GM13977 (cell line): ENCODE data around the gene SDCBP2.

ENCODE experiments used
- DNase-seq: peaks from one replicate; pipeline ENCODE4 v3.0.0; 2012; ENCODE audit warnings: low spot score
- in situ Hi-C: fragments of 300-500 bp; cut with MboI; formaldehyde crosslinking; loops from one replicate; pipeline ENCODE4 v1.12.0; 2022; ENCODE audit warnings: low sequenced_read_pairs, low pct_unique_long_range_greater_than_20kb, mixed read lengths, inconsistent platforms; ENCODE audit not compliant: unreplicated experiment
- TF ChIP-seq, protein P1 (sequence below): IDR thresholded peaks from 2 replicates; pipeline ENCODE4 v1.5.1; 2012; ENCODE audit warnings: mild to moderate bottlenecking, control low read depth; ENCODE audit not compliant: insufficient read depth; ENCODE audit errors: extremely low read depth, missing control alignments

The SDCBP2 gene, protein sequence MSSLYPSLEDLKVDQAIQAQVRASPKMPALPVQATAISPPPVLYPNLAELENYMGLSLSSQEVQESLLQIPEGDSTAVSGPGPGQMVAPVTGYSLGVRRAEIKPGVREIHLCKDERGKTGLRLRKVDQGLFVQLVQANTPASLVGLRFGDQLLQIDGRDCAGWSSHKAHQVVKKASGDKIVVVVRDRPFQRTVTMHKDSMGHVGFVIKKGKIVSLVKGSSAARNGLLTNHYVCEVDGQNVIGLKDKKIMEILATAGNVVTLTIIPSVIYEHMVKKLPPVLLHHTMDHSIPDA

DNA sequence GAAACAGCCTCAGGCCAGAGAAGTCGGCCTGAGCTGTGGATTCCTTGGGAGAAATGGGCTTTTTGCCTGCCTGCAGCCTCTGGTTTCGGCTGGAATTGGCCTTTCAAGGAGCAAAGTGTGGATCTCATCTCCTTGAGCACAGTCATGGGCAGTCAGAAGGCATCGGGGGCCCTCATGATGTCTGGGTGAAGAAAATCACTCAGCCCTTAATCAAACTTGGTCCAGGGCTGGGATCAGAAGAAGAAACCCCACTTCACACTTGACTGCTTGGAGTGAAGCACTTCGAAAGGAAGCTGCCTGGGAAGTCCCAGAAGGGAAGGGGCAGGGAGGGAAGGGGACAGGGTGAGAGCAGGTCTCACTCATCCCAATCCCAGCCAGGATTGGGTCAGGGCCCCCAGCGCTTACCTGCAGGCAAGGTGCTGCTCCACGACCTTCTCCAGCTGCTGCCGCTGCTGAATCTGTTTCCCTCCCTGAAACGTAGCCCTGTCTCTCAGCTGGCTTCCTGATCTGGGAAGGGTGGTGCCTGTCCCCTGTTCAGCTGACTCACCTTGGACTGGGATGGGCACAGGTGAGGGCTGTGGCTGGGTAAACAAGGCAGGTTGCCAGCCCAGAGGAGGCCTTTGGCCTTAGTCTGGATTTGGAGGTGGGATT lies at the start of gene SDCBP2:
TSS of gene SDCBP2 (minus strand) at position 460 of the 651 bp plus-strand sequence. CDS start 8,723 bp downstream, outside the sequence.
- DNase-seq: no peak
- TF ChIP-seq, protein P1, sequence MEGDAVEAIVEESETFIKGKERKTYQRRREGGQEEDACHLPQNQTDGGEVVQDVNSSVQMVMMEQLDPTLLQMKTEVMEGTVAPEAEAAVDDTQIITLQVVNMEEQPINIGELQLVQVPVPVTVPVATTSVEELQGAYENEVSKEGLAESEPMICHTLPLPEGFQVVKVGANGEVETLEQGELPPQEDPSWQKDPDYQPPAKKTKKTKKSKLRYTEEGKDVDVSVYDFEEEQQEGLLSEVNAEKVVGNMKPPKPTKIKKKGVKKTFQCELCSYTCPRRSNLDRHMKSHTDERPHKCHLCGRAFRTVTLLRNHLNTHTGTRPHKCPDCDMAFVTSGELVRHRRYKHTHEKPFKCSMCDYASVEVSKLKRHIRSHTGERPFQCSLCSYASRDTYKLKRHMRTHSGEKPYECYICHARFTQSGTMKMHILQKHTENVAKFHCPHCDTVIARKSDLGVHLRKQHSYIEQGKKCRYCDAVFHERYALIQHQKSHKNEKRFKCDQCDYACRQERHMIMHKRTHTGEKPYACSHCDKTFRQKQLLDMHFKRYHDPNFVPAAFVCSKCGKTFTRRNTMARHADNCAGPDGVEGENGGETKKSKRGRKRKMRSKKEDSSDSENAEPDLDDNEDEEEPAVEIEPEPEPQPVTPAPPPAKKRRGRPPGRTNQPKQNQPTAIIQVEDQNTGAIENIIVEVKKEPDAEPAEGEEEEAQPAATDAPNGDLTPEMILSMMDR: no peak
- in situ Hi-C loops: no loop called here

DNA sequence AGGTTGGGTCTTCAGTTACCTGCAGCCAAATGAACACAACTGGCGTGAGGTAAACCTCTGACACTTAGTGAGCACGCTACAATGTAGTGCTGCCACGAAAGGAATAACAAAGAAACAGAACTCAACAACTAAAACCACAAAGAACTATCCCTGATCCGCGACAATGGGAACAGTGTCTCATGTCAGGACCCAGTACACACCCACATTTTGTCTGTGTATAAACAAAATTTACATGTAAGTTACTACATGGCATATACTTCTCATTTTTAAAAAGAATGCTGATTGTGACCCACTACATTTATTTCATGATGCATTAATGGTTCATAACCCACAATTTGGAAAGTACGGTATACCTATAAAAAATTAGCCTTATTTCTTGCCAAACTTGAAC lies 49.8 kb upstream of the SDCBP2 start:
- in situ Hi-C loops: no loop called here
- no peak for DNase-seq
- TF ChIP-seq, protein P1: no peak

DNA sequence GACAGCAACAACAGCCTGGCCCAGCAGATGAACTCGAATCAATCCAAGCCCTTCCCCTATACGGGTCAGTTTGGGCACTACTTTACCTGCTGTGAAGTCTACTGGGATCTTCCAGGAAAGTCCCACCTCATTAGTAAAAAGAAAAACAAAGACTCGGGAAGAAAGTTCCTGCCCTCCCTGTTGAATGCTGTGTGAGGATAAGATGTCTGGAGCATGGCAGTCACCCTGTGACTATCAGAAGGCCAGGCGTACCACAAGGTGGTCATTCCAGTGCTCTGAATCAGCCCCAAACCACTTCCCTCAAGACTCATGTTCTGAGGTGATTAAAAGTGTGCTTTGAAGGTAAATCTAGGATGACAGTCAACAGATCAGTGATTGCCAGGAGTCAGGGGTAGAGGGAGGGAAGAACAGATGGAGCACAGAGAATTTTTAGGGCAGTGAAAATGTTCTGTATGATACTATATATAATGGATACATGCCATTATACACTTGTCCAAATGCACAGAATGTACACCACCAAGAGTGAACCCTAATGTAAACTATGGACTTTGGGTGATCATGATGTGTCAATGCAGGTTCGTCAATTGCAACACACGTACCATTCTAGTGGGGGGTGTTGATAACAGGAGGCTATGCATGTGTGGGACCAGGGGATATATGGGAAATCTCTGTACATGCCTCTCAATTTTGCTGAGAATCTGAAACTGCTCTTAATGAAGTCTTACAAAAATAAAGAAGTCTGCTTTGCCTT lies 49.2 kb upstream of the SDCBP2 start:
- TF ChIP-seq, protein P1: no peak
- in situ Hi-C loops: no loop called here
- no peak for DNase-seq

DNA sequence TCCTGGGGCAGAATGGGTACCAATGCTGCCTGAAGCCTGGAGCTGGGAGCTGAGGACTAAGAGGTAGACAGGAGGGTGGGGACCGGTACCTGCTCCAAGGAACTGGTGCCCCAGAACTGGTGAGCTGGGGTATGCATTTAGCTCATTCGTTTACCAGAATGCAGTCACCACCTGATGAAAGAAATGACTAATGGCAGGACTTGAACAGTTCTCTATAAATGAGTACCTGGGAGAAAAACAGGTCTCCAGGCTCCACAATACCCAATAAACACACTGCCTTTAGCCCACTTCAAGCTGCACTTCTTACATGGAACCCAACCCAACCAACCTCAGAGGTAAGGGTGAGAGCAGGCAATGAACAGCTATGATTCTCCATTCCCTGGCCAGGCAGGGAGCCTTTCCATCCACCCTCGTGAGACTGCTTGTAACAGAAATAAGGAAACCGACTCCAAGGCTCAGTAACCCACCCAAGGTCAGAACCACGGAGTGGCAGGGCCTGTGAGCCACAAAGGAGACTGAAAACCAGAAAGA lies 48.5 kb upstream of the SDCBP2 start:
- DNase-seq: no peak
- TF ChIP-seq, protein P1: no peak
- in situ Hi-C loops: no loop called here

DNA sequence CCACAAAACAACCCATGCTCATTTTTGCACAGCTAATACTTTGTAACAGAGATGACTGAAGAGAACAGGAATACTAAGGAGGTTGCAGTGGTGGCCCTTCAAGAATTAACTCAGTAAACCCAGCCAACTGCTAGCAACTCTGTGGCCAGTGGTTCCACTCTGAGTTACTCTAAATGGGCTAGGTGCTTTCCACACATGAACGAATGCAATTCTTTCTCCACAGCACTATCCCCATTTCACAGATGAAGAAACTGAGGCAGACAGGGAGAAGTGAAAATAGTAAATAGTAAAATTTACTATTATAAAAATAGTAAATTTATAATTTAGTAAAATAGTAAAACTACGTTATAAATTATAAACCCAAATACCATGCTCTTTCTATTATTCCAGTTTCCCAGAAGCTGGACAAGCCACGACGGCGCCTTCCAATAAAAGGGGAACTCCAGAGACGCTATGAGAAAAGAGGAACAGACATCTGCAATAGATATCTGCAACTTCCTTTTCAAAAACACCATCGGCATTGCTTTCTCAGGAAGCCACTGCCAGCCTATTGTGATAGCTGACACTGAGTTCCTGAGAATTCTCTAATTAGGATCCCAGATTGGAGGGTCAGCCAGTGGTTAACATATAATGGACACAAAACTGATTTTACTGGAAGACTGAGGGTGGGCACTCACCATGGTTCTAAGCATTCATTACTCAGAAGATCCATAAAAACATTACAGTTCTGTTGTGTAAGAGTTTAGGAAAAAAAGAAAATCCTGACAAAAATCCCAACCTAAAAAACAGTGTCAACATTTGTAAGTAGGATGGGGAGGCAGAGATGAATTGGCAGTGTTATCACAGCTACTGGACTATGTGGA lies 47.7 kb upstream of the SDCBP2 start:
- no peak for DNase-seq
- TF ChIP-seq, protein P1: no peak
- in situ Hi-C loops: no loop called here

DNA sequence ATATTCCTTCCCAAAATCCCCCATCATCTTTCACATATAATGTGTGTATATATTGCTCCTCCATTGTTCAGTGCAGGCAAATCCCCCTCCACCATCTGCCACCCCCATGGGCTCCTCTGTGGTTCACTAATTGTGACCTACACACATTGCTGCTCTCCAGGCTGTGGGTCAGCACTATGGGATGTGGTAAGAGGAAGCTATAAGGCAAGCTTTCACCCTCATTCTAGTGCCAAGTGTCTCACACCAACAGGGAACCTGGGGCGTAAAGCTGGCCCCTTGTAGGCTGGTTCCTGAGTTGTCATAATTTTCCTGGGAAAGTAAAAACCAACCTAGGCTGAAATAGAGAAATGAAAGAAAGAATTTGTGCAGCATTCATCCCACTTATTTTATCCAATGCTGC lies 47.1 kb upstream of the SDCBP2 start:
- TF ChIP-seq, protein P1: no peak
- no peak for DNase-seq
- in situ Hi-C loops: no loop called here
